ENCODE data around the gene NKAIN4.

- no peak for TF ChIP-seq EZH2 (IDR thresholded peaks at IDR 0.05; ENCODE audit: low read depth, unreplicated experiment)
- TF ChIP-seq, protein P1, sequence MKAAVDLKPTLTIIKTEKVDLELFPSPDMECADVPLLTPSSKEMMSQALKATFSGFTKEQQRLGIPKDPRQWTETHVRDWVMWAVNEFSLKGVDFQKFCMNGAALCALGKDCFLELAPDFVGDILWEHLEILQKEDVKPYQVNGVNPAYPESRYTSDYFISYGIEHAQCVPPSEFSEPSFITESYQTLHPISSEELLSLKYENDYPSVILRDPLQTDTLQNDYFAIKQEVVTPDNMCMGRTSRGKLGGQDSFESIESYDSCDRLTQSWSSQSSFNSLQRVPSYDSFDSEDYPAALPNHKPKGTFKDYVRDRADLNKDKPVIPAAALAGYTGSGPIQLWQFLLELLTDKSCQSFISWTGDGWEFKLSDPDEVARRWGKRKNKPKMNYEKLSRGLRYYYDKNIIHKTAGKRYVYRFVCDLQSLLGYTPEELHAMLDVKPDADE (IDR thresholded peaks at IDR 0.05) = peak; percentile 72
- TF ChIP-seq CTCF (conservative IDR thresholded peaks at IDR 0.05; ENCODE audit: low read depth in 2 of 2) = no peak
- TF ChIP-seq, protein P2, sequence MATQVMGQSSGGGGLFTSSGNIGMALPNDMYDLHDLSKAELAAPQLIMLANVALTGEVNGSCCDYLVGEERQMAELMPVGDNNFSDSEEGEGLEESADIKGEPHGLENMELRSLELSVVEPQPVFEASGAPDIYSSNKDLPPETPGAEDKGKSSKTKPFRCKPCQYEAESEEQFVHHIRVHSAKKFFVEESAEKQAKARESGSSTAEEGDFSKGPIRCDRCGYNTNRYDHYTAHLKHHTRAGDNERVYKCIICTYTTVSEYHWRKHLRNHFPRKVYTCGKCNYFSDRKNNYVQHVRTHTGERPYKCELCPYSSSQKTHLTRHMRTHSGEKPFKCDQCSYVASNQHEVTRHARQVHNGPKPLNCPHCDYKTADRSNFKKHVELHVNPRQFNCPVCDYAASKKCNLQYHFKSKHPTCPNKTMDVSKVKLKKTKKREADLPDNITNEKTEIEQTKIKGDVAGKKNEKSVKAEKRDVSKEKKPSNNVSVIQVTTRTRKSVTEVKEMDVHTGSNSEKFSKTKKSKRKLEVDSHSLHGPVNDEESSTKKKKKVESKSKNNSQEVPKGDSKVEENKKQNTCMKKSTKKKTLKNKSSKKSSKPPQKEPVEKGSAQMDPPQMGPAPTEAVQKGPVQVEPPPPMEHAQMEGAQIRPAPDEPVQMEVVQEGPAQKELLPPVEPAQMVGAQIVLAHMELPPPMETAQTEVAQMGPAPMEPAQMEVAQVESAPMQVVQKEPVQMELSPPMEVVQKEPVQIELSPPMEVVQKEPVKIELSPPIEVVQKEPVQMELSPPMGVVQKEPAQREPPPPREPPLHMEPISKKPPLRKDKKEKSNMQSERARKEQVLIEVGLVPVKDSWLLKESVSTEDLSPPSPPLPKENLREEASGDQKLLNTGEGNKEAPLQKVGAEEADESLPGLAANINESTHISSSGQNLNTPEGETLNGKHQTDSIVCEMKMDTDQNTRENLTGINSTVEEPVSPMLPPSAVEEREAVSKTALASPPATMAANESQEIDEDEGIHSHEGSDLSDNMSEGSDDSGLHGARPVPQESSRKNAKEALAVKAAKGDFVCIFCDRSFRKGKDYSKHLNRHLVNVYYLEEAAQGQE (IDR thresholded peaks at IDR 0.05; ENCODE audit: unreplicated experiment) = no peak
- peak; percentile 84 for TF ChIP-seq CREB1 (CRISPR knock-in tag; IDR thresholded peaks at IDR 0.05; ENCODE audit: low read depth)
- no peak for TF ChIP-seq EZH2phosphoT487 (IDR thresholded peaks at IDR 0.05; ENCODE audit: unreplicated experiment)
- peak; percentile 73 for TF ChIP-seq POLR2AphosphoS5 (IDR thresholded peaks at IDR 0.05; ENCODE audit: low read depth)
- no peak for TF ChIP-seq ZNF331 (CRISPR knock-in tag; IDR thresholded peaks at IDR 0.05; ENCODE audit: low read depth)
- TF ChIP-seq ZNF462 (CRISPR knock-in tag; IDR thresholded peaks at IDR 0.05) = no peak
- TF ChIP-seq JUNB (IDR thresholded peaks at IDR 0.05; ENCODE audit: unreplicated experiment) = no peak
- TF ChIP-seq STAT1 (IDR thresholded peaks at IDR 0.05; ENCODE audit: unreplicated experiment) = no peak
- no peak for TF ChIP-seq ZNF114 (CRISPR knock-in tag; IDR thresholded peaks at IDR 0.05)
These were observed 18.1 kb upstream of the NKAIN4 start, which contains the start of gene ARFGAP1 for GRCh38 chr20:63272105-63273058.
